Activated B cell treated with CpG ODN at 0.5 μM for 24 hours (primary cell): ENCODE results near the gene PHAF1. TPM values are rescaled to one million over a fixed set of nuclear protein-coding genes. Genes with fewer than 3 reads are reported as not detected.

Experiments used
- ATAC-seq: fragments of 200-7000 bp; cut with Tn5 transposase; one replicate; pipeline ENCODE4 v1.10.0; 2021; ENCODE audit warnings: low read depth, mild to moderate bottlenecking, moderate library complexity
- CTCF ChIA-PET: fragments of 350-600 bp; sonication (Branson Sonifier 250); formaldehyde crosslinking; loops from one replicate; lab custom pipeline; 2021; ENCODE audit warnings: antibody characterized with exemption; lab: Charles Lee
- POLR2A ChIA-PET: fragments of 350-600 bp; sonication (Branson Sonifier 250); formaldehyde crosslinking; loops from one replicate; lab custom pipeline; 2021; ENCODE audit warnings: antibody characterized with exemption; lab: Charles Lee
- DNase-seq: peaks from one replicate; pipeline ENCODE4 v3.0.0; 2022
- H3K27ac Mint-ChIP-seq: one replicate; pipeline ENCODE4 v1.8.0; 2020; ENCODE audit warnings: mixed read lengths
- H3K27me3 Mint-ChIP-seq: one replicate; pipeline ENCODE4 v1.8.0; 2021; ENCODE audit warnings: mixed read lengths
- H3K36me3 Mint-ChIP-seq: one replicate; pipeline ENCODE4 v1.8.0; 2021; ENCODE audit warnings: low read depth, mixed read lengths
- H3K4me1 Mint-ChIP-seq: one replicate; pipeline ENCODE4 v1.8.0; 2021; ENCODE audit warnings: mixed read lengths
- H3K4me3 Mint-ChIP-seq: one replicate; pipeline ENCODE4 v1.8.0; 2020; ENCODE audit warnings: mild to moderate bottlenecking, mixed read lengths
- H3K9me3 Mint-ChIP-seq: one replicate; pipeline ENCODE4 v1.8.0; 2020; ENCODE audit warnings: mixed read lengths
- CTCF ChIP-seq: fragments of 200-600 bp; IDR thresholded peaks from one replicate; pipeline ENCODE4 v1.8.0; 2022; ENCODE audit warnings: antibody characterized with exemption, mild to moderate bottlenecking
- intact Hi-C: fragments of 100-400 bp; cut with micrococcal nuclease; formaldehyde crosslinking; loops from one replicate; pipeline ENCODE4 v1.15.1; 2024
- total RNA-seq: library from RNA; stranded (reverse); gene quantifications from 2 replicates; pipeline ENCODE4 v1.2.3, GENCODE V29; 2022

The PHAF1 gene
- total RNA-seq, 1 donor from 2014 or later: 16.9 TPM

- ChIA-PET CTCF (interaction anchor here (1.3 kb wide), 1 partner anchor 15 kb away, joined by 3 read pairs; no protein-coding TSS in a partner anchor), POLR2A (interaction anchor here (0.6 to 1.8 kb wide), 6 partner anchors 20 to 155 kb away, joined by 3 to 19 read pairs (median 4); no protein-coding TSS in a partner anchor)
- H3K9me3 Mint-ChIP-seq: no peaks in the 10 kb centered on the region
- no peak for TF ChIP-seq CTCF
- no peak overlapping the region for H3K4me3 Mint-ChIP-seq
- DNase-seq: no peak
- ATAC-seq: no peak
- intact Hi-C loops: loop anchor here (1.0 to 2.0 kb wide), 5 partner anchors 9 to 154 kb away; partner anchors contain the start of genes CBFB, E2F4, FHOD1 and TMEM208
- no peak overlapping the region for H3K27ac Mint-ChIP-seq
- H3K4me1 Mint-ChIP-seq: peaks cover 14% of the 10 kb centered on the region
- peaks cover 14% of the 10 kb centered on the region for H3K27me3 Mint-ChIP-seq
- H3K36me3 Mint-ChIP-seq: no peaks in the 10 kb centered on the region
These were observed 73.5 kb downstream of the PHAF1 start for GRCh38 chr16:67183284-67183626.

- CTCF ChIA-PET: interaction anchor here (1.3 to 2.1 kb wide), 5 partner anchors 14 to 206 kb away, joined by 3 to 15 read pairs (median 10); partner anchors contain the start of genes FBXL8 and TRADD
- TF ChIP-seq CTCF: no peak
- Mint-ChIP-seq H3K27me3 (peaks cover 11% of the 10 kb centered on the region), H3K4me1 (peaks cover 14% of the 10 kb centered on the region), H3K27ac (no peak within 1 kb of the TSS), H3K9me3 (no peaks in the 10 kb centered on the region), H3K4me3 (peak within 1 kb of the TSS; percentile 85), H3K36me3 (no peaks in the 10 kb centered on the region)
- POLR2A ChIA-PET: interaction anchor here (0.6 to 1.8 kb wide), 7 partner anchors 8 to 156 kb away, joined by 3 to 19 read pairs (median 4); partner anchors contain the start of gene E2F4
- peak; percentile 96 for ATAC-seq
- peak; percentile 94 for DNase-seq
- intact Hi-C loops: loop anchor here (1.0 to 2.0 kb wide), 5 partner anchors 8 to 155 kb away; partner anchors contain the start of genes CBFB, E2F4, FHOD1 and TMEM208
These were observed 74.1 kb downstream of the PHAF1 start, which contains the start of gene MATCAP1 for GRCh38 chr16:67183627-67184452. MATCAP1 (minus strand) TSS chr16:67183963; CDS start chr16:67180610, 3,353 bp downstream.

- Mint-ChIP-seq H3K4me3 (peak overlapping the region; percentile 85), H3K27ac (no peak overlapping the region), H3K36me3 (no peaks in the 10 kb centered on the region), H3K27me3 (peaks cover 8% of the 10 kb centered on the region), H3K9me3 (no peaks in the 10 kb centered on the region), H3K4me1 (peaks cover 14% of the 10 kb centered on the region)
- POLR2A ChIA-PET: interaction anchor here (1.0 to 1.3 kb wide), 4 partner anchors 8 to 167 kb away, joined by 4 to 6 read pairs (median 4); partner anchors contain the start of genes E2F4, FBXL8, TMEM208 and TRADD
- ATAC-seq (no peak), DNase-seq (no peak)
- CTCF ChIA-PET: interaction anchor here (0.7 to 2.1 kb wide), 9 partner anchors 8 to 230 kb away, joined by 3 to 15 read pairs (median 10); partner anchors contain the start of genes FBXL8 and TRADD
- no peak for TF ChIP-seq CTCF
- intact Hi-C loops: no loop called here
These were observed 74.8 kb downstream of the PHAF1 start for GRCh38 chr16:67184453-67184994.

- H3K4me1 Mint-ChIP-seq: peaks cover 14% of the 10 kb centered on the region
- no peaks in the 10 kb centered on the region for H3K9me3 Mint-ChIP-seq
- H3K27me3 Mint-ChIP-seq: peaks cover 8% of the 10 kb centered on the region
- intact Hi-C loops: loop anchor here (1.0 kb wide), 3 partner anchors 168 to 231 kb away; no protein-coding TSS in a partner anchor
- ATAC-seq (peak; percentile 26), DNase-seq (peak; percentile 75)
- CTCF ChIA-PET: interaction anchor here (0.6 to 2.1 kb wide), 11 partner anchors 8 to 290 kb away, joined by 3 to 15 read pairs (median 9); partner anchors contain the start of genes FBXL8 and TRADD
- peak overlapping the region; percentile 85 for H3K4me3 Mint-ChIP-seq
- peak overlapping the region; percentile 46 for H3K27ac Mint-ChIP-seq
- TF ChIP-seq CTCF: no peak
- H3K36me3 Mint-ChIP-seq: no peaks in the 10 kb centered on the region
- POLR2A ChIA-PET: interaction anchor here (1.0 to 1.3 kb wide), 5 partner anchors 7 to 167 kb away, joined by 3 to 6 read pairs (median 4); partner anchors contain the start of genes E2F4, FBXL8, TMEM208 and TRADD
These were observed 75.4 kb downstream of the PHAF1 start for GRCh38 chr16:67184995-67185650.
